Measurements from ENCODE around the gene FKBP5.

FKBP5 gene

GRCh38 chr6:35643162-35643535 lies 45.6 kb downstream of the FKBP5 start:
- TF ChIP-seq CTCF (IDR thresholded peaks at IDR 0.05; ENCODE audit: low read length, missing control alignments), result no peak
- no peak overlapping the region for H3K4me3 ChIP-seq (replicated peaks; ENCODE audit: low read depth, low read length)
- DNase-seq (ENCODE audit: low read depth), result no peak

GRCh38 chr6:35642471-35643161 lies 46.1 kb downstream of the FKBP5 start:
- TF ChIP-seq CTCF (IDR thresholded peaks at IDR 0.05; ENCODE audit: low read length, missing control alignments), result no peak
- peak; percentile 31 for DNase-seq (ENCODE audit: low read depth)
- H3K4me3 ChIP-seq (replicated peaks; ENCODE audit: low read depth, low read length), result no peak overlapping the region

GRCh38 chr6:35640017-35640664 lies 48.6 kb downstream of the FKBP5 start:
- DNase-seq (ENCODE audit: low read depth), result no peak
- no peak for TF ChIP-seq CTCF (IDR thresholded peaks at IDR 0.05; ENCODE audit: low read length, missing control alignments)
- H3K4me3 ChIP-seq (replicated peaks; ENCODE audit: low read depth, low read length), result no peak overlapping the region

GRCh38 chr6:35638679-35639078 lies 50.0 kb downstream of the FKBP5 start:
- H3K4me3 ChIP-seq (replicated peaks; ENCODE audit: low read depth, low read length), result no peak overlapping the region
- no peak for DNase-seq (ENCODE audit: low read depth)
- no peak for TF ChIP-seq CTCF (IDR thresholded peaks at IDR 0.05; ENCODE audit: low read length, missing control alignments)

- no peak for TF ChIP-seq CTCF (IDR thresholded peaks at IDR 0.05; ENCODE audit: low read length, missing control alignments)
- DNase-seq (ENCODE audit: low read depth), result no peak
These were observed 50.8 kb downstream of the FKBP5 start for GRCh38 chr6:35637911-35638310.

GRCh38 chr6:35635601-35636597 lies 52.8 kb downstream of the FKBP5 start:
- no peak for TF ChIP-seq CTCF (IDR thresholded peaks at IDR 0.05; ENCODE audit: low read length, missing control alignments)
- DNase-seq (ENCODE audit: low read depth), result no peak
- H3K4me3 ChIP-seq (replicated peaks; ENCODE audit: low read depth, low read length), result no peak overlapping the region

More at GRCh38 chr6:35637911-35638310, 50.8 kb downstream of the FKBP5 start:
- H3K4me3 ChIP-seq (replicated peaks; ENCODE audit: low read depth, low read length), result no peak overlapping the region
